Activated CD4-positive, alpha-beta T cell treated with anti-CD3 and anti-CD28 coated beads for 36 hours (primary cell): ENCODE measurements around the gene TENM3. TPM values are rescaled to one million over a fixed set of nuclear protein-coding genes. Genes with fewer than 3 reads are reported as not detected.
"Not testable (repeated sequence)": the region's sequence is repeated elsewhere in the genome, so short reads cannot be mapped to it uniquely, and the experiment has no call there.

Experiments
- ATAC-seq: fragments of 200-7000 bp; cut with Tn5 transposase; one replicate; pipeline ENCODE4 v1.10.0; 2021; ENCODE audit warnings: mild to moderate bottlenecking, moderate library complexity
- CTCF ChIA-PET: fragments of 350-600 bp; sonication (Branson Sonifier 250); formaldehyde crosslinking; loops from one replicate; lab custom pipeline; 2021; ENCODE audit warnings: antibody characterized with exemption; lab: Charles Lee
- POLR2A ChIA-PET: fragments of 350-600 bp; sonication (Branson Sonifier 250); formaldehyde crosslinking; loops from one replicate; lab custom pipeline; 2021; ENCODE audit warnings: antibody characterized with exemption, inconsistent platforms; lab: Charles Lee
- DNase-seq: peaks from one replicate; pipeline ENCODE4 v3.0.0-alpha.2; 2020
- H3K27ac Mint-ChIP-seq: one replicate; pipeline ENCODE4 v1.8.0; 2021; ENCODE audit warnings: mixed read lengths
- H3K27me3 Mint-ChIP-seq: one replicate; pipeline ENCODE4 v1.8.0; 2021; ENCODE audit warnings: mixed read lengths
- H3K36me3 Mint-ChIP-seq: one replicate; pipeline ENCODE4 v1.8.0; 2021; ENCODE audit warnings: low read depth, mixed read lengths
- H3K4me1 Mint-ChIP-seq: one replicate; pipeline ENCODE4 v1.8.0; 2021; ENCODE audit warnings: mixed read lengths
- H3K4me3 Mint-ChIP-seq: one replicate; pipeline ENCODE4 v1.8.0; 2021; ENCODE audit warnings: mild to moderate bottlenecking, moderate library complexity, mixed read lengths
- H3K9me3 Mint-ChIP-seq: one replicate; pipeline ENCODE4 v1.8.0; 2021; ENCODE audit warnings: low read depth, mixed read lengths
- intact Hi-C, 2 experiments: fragments of 100-400 bp; cut with DNase I in 1 of 2; cut with micrococcal nuclease in 1 of 2; formaldehyde crosslinking; loops; one replicate each; pipeline versions ENCODE4 v1.14.2 to v1.15.1; 2022 to 2024; cut with DNase I, micrococcal nuclease
- total RNA-seq, 2 experiments: library from RNA; stranded (reverse); gene quantifications; one replicate each; pipeline ENCODE4 v1.2.3, GENCODE V29; 2021

TENM3 gene
- total RNA-seq, 2 experiments from 2014 or later = not detected

DNA sequence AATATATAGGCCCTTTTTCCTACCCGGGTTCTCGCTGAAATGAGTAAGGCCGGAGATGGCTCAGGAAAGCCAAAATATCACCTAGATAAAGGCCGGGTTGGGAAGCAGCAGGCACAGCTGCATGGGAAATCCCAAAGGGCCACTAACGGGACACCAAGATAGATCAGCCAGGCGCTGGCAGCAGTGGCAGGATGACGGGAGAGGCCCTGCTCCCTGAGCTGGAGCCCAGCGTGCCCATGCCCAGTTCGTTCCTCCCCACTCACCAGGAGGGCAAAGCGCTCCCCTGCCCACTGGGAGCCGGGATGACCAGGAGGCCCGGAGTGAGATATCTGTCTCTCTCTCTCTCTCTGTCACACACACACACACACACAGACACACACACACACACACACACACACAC lies 564.1 kb downstream of the TENM3 start:
- ChIA-PET CTCF (interaction anchor here (0.7 kb wide), 1 partner anchor 329 kb away, joined by 3 read pairs; no protein-coding TSS in a partner anchor), POLR2A (no interaction called here)
- peaks cover 8% of the 10 kb centered on the region for H3K4me1 Mint-ChIP-seq
- H3K9me3 Mint-ChIP-seq = peaks cover 11% of the 10 kb centered on the region
- intact Hi-C loops = loop anchor here (5.0 to 10.0 kb wide), 2 partner anchors 1235 to 1663 kb away; no protein-coding TSS in a partner anchor
- ATAC-seq (no peak), DNase-seq (no peak)
- no peak overlapping the region for H3K4me3 Mint-ChIP-seq
- no peak overlapping the region for H3K27ac Mint-ChIP-seq
- peaks cover 3% of the 10 kb centered on the region for H3K36me3 Mint-ChIP-seq
- peaks cover 4% of the 10 kb centered on the region for H3K27me3 Mint-ChIP-seq

DNA sequence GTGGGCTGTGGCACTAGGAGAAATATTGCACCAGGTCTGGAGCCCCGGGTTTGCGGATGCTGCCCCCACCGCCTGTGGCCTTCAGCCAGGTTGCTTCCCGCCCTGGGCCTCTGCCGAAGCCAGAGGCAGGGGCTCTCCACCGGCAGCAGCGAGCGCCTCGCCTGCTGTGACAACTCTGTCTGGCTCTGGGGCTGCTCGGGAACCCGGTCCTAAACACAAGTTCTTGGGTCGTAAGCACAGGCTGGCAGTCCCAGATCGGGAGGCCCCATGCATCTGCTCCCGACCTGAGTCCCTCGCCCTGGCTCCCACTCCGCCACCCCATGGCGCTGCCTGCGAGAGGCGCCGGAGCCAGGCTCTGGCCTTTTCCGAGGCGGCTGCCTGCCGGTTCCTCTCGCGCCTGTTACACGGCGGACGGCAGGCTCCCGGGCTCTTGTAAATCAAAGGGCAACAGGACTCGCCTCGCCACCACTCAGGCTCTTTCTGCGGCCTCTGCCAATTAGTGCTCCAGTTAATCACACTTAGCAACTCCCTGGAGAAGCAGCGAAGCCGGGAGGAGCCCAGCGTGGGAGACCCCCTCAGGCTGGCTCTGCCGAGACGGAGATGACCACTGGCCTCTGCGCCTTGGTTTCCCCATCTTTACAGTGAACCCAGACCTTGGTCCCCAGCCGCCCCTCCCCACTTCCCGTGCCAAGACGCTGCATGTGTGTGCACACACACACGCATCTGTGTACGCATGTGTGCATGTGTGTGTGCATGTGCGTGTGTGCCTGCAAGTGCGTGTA lies 564.8 kb downstream of the TENM3 start:
- no peak for ATAC-seq
- Mint-ChIP-seq H3K9me3 (peaks cover 12% of the 10 kb centered on the region), H3K27ac (no peak overlapping the region), H3K27me3 (peaks cover 4% of the 10 kb centered on the region), H3K36me3 (peaks cover 3% of the 10 kb centered on the region), H3K4me1 (peaks cover 8% of the 10 kb centered on the region), H3K4me3 (no peak overlapping the region)
- no peak for DNase-seq
- ChIA-PET POLR2A (no interaction called here), CTCF (no interaction called here)
- intact Hi-C loops = loop anchor here (2.0 to 10.0 kb wide), 3 partner anchors 109 to 1663 kb away; partner anchors contain the start of gene DCTD (in 1 of the 2)

DNA sequence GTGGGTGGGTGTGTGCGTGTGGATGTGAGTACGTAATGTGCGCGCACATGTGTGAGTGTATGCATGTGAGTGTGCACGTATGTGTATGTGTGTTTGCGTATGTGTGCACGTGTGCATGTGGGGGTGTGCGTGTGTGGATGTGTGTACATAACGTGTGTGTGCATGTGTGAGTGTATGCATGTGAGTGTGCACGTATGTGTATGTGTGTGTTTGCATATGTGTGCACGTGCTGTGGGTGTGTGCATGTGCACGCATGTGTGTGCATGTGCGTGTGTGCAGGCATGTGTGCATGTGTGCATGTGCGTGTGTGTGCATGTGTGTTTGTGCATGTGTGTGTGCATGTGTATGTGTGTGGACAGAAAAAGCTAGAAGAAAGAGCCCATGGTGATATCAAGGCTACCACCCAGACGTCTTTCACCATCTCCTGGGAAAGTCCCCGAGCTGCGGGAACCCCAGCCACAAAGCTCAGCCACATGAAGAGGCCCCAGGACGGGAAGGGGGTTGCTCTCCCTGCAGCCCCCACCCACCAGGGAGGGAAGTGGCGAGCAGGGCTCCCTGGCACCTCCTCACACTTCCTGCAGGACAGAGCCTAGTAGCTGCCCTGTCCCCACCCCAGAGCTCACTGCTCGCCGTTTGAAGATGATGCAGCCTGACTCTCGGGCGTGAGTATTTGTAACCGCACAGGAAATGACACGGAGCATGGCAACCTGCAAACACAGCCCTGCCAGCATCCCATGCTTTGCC lies 565.6 kb downstream of the TENM3 start:
- Mint-ChIP-seq H3K4me3 (peak overlapping the region; percentile 6), H3K9me3 (peaks cover 12% of the 10 kb centered on the region), H3K27me3 (peaks cover 4% of the 10 kb centered on the region), H3K4me1 (peaks cover 8% of the 10 kb centered on the region), H3K36me3 (peaks cover 3% of the 10 kb centered on the region), H3K27ac (peak overlapping the region; percentile 20)
- POLR2A ChIA-PET = no interaction called here
- CTCF ChIA-PET = no interaction called here
- ATAC-seq = peak; percentile 90
- intact Hi-C loops = loop anchor here (1.0 to 10.0 kb wide), 6 partner anchors 108 to 1664 kb away; partner anchors contain the start of genes CDKN2AIP (in 1 of the 2) and DCTD (in 1 of the 2)
- DNase-seq = peak; percentile 81

DNA sequence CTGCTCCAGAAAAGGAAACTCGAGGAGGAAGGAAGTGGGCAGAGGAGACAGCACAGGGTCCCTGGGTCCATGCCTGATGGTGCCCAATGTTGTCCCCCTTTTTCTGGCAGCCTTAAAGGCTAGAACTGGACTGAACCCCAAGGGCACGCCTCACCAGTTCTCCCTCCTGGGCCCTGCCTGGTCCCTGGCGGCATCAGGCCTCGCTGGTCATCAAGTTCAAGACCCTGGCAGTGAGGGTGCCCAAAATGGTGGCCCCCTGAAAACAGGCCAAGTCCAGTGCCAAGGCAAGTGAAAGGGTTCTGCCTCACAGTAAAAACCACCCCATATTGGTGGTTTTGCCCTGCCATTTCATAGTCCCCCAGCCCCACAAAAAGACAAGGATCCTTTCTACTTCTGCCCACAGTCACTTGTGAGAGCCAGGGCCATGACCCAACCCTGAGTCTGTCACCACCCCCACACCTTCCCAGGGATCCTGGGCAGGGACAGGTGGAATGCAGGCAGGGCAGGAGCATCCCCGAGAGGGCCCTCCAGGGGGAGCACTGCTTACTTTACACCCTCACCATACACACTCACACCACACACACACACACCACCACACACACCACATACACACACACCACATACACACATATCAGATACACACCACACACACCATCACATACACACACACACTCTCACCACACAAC lies 566.4 kb downstream of the TENM3 start:
- POLR2A ChIA-PET = no interaction called here
- intact Hi-C loops = loop anchor here (1.0 to 10.0 kb wide), 6 partner anchors 107 to 1665 kb away; partner anchors contain the start of genes CDKN2AIP (in 1 of the 2) and DCTD (in 1 of the 2)
- CTCF ChIA-PET = no interaction called here
- no peak overlapping the region for H3K27ac Mint-ChIP-seq
- H3K4me3 Mint-ChIP-seq = no peak overlapping the region
- peaks cover 3% of the 10 kb centered on the region for H3K36me3 Mint-ChIP-seq
- peaks cover 8% of the 10 kb centered on the region for H3K4me1 Mint-ChIP-seq
- ATAC-seq (peak; percentile 24), DNase-seq (peak; percentile 55)
- peaks cover 12% of the 10 kb centered on the region for H3K9me3 Mint-ChIP-seq
- H3K27me3 Mint-ChIP-seq = peaks cover 4% of the 10 kb centered on the region

DNA sequence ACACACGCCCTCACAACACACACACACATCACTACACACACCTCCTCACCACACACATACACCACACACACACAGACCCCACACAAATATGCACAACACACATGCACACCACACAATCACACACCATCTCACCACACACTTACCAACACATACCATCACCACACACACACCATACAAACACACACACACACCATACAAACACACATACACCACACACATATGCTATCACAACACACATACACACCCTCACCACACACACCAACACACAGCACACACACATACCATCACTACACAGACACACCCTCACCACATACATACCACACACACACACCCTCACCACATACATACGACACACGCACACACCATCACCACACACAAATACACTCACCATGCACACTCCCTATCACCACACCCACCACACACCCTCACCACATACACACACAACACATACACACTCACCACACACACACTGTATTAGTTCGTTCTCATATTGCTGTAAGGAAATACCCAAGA lies 567.0 kb downstream of the TENM3 start:
- H3K9me3 Mint-ChIP-seq = peaks cover 12% of the 10 kb centered on the region
- H3K36me3 Mint-ChIP-seq = peaks cover 3% of the 10 kb centered on the region
- DNase-seq (no peak), ATAC-seq (no peak)
- peaks cover 8% of the 10 kb centered on the region for H3K4me1 Mint-ChIP-seq
- ChIA-PET CTCF (no interaction called here), POLR2A (no interaction called here)
- no peak overlapping the region for H3K4me3 Mint-ChIP-seq
- peaks cover 4% of the 10 kb centered on the region for H3K27me3 Mint-ChIP-seq
- intact Hi-C loops = no loop called here
- no peak overlapping the region for H3K27ac Mint-ChIP-seq

GRCh38 chr4:182812916-182813315 lies 569.7 kb downstream of the TENM3 start:
- intact Hi-C loops = no loop called here
- Mint-ChIP-seq H3K36me3 (peaks cover 3% of the 10 kb centered on the region), H3K27ac (no peak overlapping the region), H3K27me3 (no peaks in the 10 kb centered on the region), H3K4me3 (no peak overlapping the region), H3K4me1 (no peaks in the 10 kb centered on the region), H3K9me3 (peaks cover 12% of the 10 kb centered on the region)
- ATAC-seq (no peak), DNase-seq (no peak)
- ChIA-PET POLR2A (no interaction called here), CTCF (no interaction called here)

- intact Hi-C loops, H3K4me1 Mint-ChIP-seq, H3K36me3 Mint-ChIP-seq, ATAC-seq, POLR2A ChIA-PET, CTCF ChIA-PET, H3K27me3 Mint-ChIP-seq, DNase-seq, H3K27ac Mint-ChIP-seq, H3K4me3 Mint-ChIP-seq: not testable (repeated sequence)
- peaks cover 12% of the 10 kb centered on the region for H3K9me3 Mint-ChIP-seq
Measured at GRCh38 chr4:182814065-182814464, 570.9 kb downstream of the TENM3 start.

DNA sequence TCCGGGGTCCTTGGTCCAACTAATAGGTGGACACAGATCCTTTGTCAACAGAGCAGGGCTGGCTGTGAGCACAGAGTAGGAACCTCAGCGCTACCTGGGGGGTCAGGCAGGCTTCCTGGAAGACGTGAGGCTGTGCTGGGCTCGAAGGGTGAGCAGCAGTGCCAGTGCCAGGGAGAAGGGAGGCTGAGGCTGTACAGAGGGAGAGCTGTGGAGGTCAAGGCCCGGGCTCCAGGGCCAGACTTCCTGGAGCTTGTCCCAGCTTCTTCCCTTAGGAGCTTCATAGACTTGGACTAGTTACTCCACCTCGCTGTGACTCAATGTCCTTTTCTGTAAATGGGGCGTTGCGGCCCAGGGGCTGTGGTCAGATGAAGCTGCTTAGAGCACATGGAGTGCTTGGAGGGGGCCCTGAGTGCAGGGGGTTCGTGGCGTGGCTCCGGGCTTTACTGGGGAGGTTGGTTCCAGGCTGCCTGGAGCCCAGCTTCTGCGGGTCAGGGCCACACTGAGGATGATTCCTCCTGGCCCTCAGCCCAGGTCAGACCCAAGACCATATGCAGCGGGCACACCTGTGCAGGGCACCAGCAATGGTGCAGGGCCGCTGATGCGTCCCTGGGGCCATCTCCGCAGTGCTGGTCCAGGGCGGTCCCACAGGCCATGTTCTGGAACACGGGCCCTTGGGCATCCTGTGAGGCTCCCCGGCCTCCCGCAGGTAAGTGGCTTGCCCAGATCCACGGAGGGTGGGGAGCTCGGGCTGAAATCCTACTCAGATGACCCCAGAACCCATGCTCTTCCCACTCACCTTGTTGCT lies 575.9 kb downstream of the TENM3 start:
- Mint-ChIP-seq H3K4me1 (no peaks in the 10 kb centered on the region), H3K4me3 (no peak overlapping the region), H3K36me3 (no peaks in the 10 kb centered on the region), H3K27ac (no peak overlapping the region), H3K9me3 (no peaks in the 10 kb centered on the region), H3K27me3 (no peaks in the 10 kb centered on the region)
- DNase-seq (no peak), ATAC-seq (no peak)
- intact Hi-C loops = no loop called here
- POLR2A ChIA-PET = no interaction called here
- CTCF ChIA-PET = no interaction called here

DNA sequence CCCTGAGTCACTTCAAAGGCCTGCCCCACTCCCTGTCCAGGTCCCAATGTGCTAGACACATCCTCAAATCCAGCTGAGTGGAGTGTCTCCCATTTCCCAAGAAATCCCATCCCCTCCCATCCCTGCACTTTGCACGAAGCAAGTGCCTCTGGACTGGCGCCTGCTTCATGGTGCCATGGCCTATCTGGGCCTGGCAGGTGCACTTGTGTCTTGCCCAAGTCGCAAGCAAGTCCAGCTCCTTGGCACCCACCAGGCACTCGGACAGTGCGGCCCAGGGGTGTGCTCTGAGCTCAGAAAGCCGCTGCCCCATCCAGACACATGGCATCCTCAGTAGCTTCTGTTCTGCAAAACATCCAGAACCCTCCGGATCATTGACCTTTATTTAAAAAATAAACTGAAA lies 576.5 kb downstream of the TENM3 start:
- H3K27me3 Mint-ChIP-seq = no peaks in the 10 kb centered on the region
- H3K27ac Mint-ChIP-seq = no peak overlapping the region
- ChIA-PET CTCF (no interaction called here), POLR2A (no interaction called here)
- intact Hi-C loops = no loop called here
- H3K4me1 Mint-ChIP-seq = no peaks in the 10 kb centered on the region
- no peak overlapping the region for H3K4me3 Mint-ChIP-seq
- H3K36me3 Mint-ChIP-seq = no peaks in the 10 kb centered on the region
- DNase-seq (no peak), ATAC-seq (no peak)
- no peaks in the 10 kb centered on the region for H3K9me3 Mint-ChIP-seq

- H3K9me3 Mint-ChIP-seq = no peaks in the 10 kb centered on the region
- intact Hi-C loops = no loop called here
- POLR2A ChIA-PET = no interaction called here
- CTCF ChIA-PET = no interaction called here
- H3K36me3 Mint-ChIP-seq = no peaks in the 10 kb centered on the region
- peaks cover 5% of the 10 kb centered on the region for H3K4me1 Mint-ChIP-seq
- ATAC-seq (no peak), DNase-seq (no peak)
- H3K27me3 Mint-ChIP-seq = no peaks in the 10 kb centered on the region
- no peak overlapping the region for H3K27ac Mint-ChIP-seq
- H3K4me3 Mint-ChIP-seq = no peak overlapping the region
Measured at GRCh38 chr4:182822554-182822953, 579.4 kb downstream of the TENM3 start.
